ENCODE data around the gene NAA80. TPM values are rescaled to one million over a fixed set of nuclear protein-coding genes. Genes with fewer than 3 reads are reported as not detected.

Gene NAA80
- polyA plus RNA-seq, 1 of the 3 experiments (the other 2 are of a cell fraction): 10.5 TPM

GRCh38 chr3:50294492-50295403 is 4.5 kb downstream of the NAA80 start:
- Histone ChIP-seq H3F3A (replicated peaks; ENCODE audit: insufficient read depth) (no peaks in the 10 kb centered on the region), H3K36me3 (replicated peaks in 1 of 2; ENCODE audit: control insufficient read depth in 1 of 2, insufficient read depth in 2 of 2, low read length in 1 of 2) (peaks cover 0 to 10% of the 10 kb centered on the region in 2 experiments), H3K4me1 (ENCODE audit: control insufficient read depth in 1 of 2, insufficient read depth in 2 of 2, low read depth in 1 of 2, low read length in 1 of 2) (peaks cover 9 to 26% of the 10 kb centered on the region in 2 experiments; a peak in 2 of 4 replicates), H3K27me3 (ENCODE audit: insufficient read depth) (no peaks in the 10 kb centered on the region), H3K9ac (no peak overlapping the region), H3K9me2 (no peaks in the 10 kb centered on the region), H3K9me3 (no peaks in the 10 kb centered on the region), H2AFZ (ENCODE audit: low read depth) (no peak overlapping the region), H3K79me2 (ENCODE audit: insufficient read depth) (peaks cover 28% of the 10 kb centered on the region), H3K27ac (ENCODE audit: low read depth in 2 of 2, low read length in 1 of 2) (no peak overlapping the region), H3K4me2 (no peak overlapping the region), H3K4me3 (ENCODE audit: low read depth in 2 of 2, low read length in 1 of 2) (no peak overlapping the region), H4K20me1 (ENCODE audit: insufficient read depth) (no peaks in the 10 kb centered on the region)
- POLR2A ChIA-PET: interaction anchor here (0.6 kb wide), 1 partner anchor 30 kb away, joined by 3 read pairs; no protein-coding TSS in a partner anchor
- no peak for DNase-seq
- 91% methylated on average over 7 of the region's 22 CpGs for WGBS (ENCODE audit: low lambda C conversion rate)
- TF ChIP-seq TEAD4 (IDR thresholded peaks at IDR 0.05; ENCODE audit: borderline replicate concordance, insufficient read depth): no peak
- no peak for TF ChIP-seq RCOR1 (IDR thresholded peaks at IDR 0.05; ENCODE audit: low read length)
- TF ChIP-seq SMC3 (IDR thresholded peaks at IDR 0.05; ENCODE audit: low read depth, low read length): no peak
- no peak for TF ChIP-seq ZBTB33 (IDR thresholded peaks at IDR 0.05; ENCODE audit: borderline replicate concordance, low read depth)
- TF ChIP-seq NFIC (IDR thresholded peaks at IDR 0.05; ENCODE audit: borderline replicate concordance): no peak
- TF ChIP-seq RAD21 (IDR thresholded peaks at IDR 0.05; ENCODE audit: low read length): no peak
- TF ChIP-seq SIN3A (IDR thresholded peaks at IDR 0.05; ENCODE audit: borderline replicate concordance, low read depth, low read length): no peak
- no peak for TF ChIP-seq IRF3 (IDR thresholded peaks at IDR 0.05; ENCODE audit: low read depth, low read length)
- TF ChIP-seq USF1 (IDR thresholded peaks at IDR 0.05; ENCODE audit: borderline replicate concordance, low read depth): no peak
- TF ChIP-seq YY1 (IDR thresholded peaks at IDR 0.05; ENCODE audit: low read depth): no peak
- TF ChIP-seq JUND (IDR thresholded peaks at IDR 0.05): no peak
- no peak for TF ChIP-seq CHD2 (IDR thresholded peaks at IDR 0.05; ENCODE audit: low read length, partially characterized antibody)
- no peak for TF ChIP-seq TAF1 (IDR thresholded peaks at IDR 0.05; ENCODE audit: borderline replicate concordance, low read depth, low read length)
- no peak for TF ChIP-seq PBX3 (IDR thresholded peaks at IDR 0.05)
- TF ChIP-seq TCF12 (IDR thresholded peaks at IDR 0.05): no peak
- no peak for TF ChIP-seq USF2 (IDR thresholded peaks at IDR 0.05; ENCODE audit: borderline replicate concordance, low read depth, low read length)
- TF ChIP-seq GABPA (IDR thresholded peaks at IDR 0.05; ENCODE audit: low read depth): no peak
- no peak for TF ChIP-seq RFX5 (IDR thresholded peaks at IDR 0.05; ENCODE audit: low read length)
- no peak for TF ChIP-seq MXI1 (IDR thresholded peaks at IDR 0.05; ENCODE audit: low read depth, low read length)
- CTCF ChIA-PET: interaction anchor here (0.7 to 1.5 kb wide), 6 partner anchors 20 to 319 kb away, joined by 3 to 5 read pairs (median 4); no protein-coding TSS in a partner anchor

All from SK-N-SH (cell line).